SIG-M5 (cell line): ENCODE data around the gene ROGDI.
"Not testable (repeated sequence)": the region's sequence is repeated elsewhere in the genome, so short reads cannot be mapped to it uniquely, and the experiment has no call there.

ENCODE experiments used
- DNase-seq: peaks from one replicate; lab custom pipeline; 2025; lab: John Stamatoyannopoulos, UW

Gene ROGDI

DNA sequence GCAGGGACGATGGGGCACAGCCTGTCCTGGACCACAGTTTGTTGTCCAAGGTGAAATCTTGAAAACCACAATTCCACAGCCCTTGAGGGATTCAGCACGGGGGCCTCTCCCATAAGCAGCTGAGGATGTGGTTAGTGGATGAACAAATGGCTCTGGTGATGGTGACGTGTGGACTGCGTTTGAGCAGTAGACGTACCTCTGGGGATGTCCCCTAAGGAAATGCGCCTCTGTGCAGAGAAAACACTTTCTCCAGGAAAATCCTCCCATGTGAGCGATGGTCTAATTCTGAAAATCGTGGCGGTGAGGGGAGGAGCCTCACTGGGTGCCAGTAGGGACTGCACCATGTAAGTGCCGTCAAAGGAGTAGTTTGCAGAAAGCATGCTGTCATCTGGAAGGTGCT is 11.6 kb downstream of the ROGDI start:
- DNase-seq = no peak

DNA sequence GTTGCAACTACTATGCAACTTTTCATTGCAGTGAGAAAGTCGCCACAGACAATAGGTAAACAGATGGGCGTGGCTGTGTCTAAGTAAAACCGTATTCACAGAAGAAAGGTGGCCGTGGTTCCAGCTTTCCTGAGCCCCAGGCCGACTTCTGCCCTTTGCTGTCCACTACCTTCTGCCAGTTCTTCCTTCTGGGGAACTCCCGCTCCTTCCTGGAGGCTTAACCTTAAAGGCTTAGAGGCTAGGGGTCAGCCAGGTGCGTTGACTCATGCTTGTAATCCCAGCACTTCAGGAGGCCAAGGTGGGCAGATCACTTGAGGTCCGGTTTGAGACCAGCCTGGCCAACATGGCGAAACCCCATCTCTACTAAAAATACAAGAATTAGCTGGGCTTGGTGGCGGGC is 12.2 kb downstream of the ROGDI start:
- no peak for DNase-seq

DNA sequence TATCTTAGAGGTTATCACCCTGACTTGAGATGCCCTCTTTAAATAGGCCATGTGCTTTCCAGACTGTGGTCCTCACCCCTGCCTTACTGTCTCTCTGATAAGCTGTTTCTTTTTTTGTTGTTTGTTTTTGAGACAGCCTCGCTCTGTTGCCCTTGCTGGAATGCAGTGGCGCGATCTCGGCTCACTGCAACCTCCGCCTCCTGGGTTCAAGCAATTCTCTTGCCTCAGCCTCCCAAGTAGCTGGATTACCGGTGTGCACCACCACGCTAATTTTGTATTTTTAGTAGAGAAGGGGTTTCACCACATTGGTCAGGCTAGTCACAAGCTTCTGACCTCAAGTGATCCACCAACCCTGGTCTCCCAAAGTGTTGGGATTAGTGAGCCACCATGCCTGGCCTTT is 13.5 kb downstream of the ROGDI start:
- DNase-seq = no peak

- no peak for DNase-seq
Measured at GRCh38 chr16:4788489-4788889, 13.9 kb downstream of the ROGDI start.

GRCh38 chr16:4787627-4788482 is 14.6 kb downstream of the ROGDI start, which contains the start of gene SEPTIN12:
Gene SEPTIN12 (minus strand): TSS chr16:4788345. CDS start chr16:4787645, 700 bp downstream.
- no peak for DNase-seq

GRCh38 chr16:4787068-4787467 is 15.4 kb downstream of the ROGDI start:
- DNase-seq = no peak

DNA sequence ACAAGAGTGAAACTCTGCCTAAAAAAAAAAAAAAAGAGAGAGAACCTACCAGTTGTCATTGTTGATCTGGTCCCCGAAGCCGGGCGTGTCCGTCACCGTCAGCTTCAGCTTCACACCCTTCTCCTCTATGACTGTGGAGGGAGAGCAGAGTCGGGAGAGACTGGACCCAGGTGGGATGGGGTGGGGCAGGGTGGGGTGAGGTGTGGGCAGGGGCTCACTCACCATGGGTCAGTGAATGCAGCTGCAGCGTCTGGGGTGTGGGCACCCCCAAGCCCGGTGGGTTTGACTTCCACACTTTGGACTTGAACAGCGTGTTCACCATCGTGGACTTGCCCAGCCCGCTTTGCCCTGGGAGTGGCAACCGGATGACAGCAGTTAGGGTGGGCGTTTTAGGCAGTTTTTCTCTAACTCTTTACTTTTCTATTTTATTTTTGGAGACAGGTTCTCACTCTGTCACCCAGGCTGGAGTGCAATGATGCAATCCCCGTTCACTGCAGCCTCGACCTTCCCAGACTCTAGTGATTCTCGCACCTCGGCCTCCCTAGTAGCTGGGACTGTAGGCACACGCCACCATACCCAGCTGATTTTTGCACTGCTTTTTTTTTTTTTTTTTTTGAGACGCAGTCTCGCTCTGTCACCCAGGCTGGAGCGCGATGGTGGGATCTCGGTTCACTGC is 16.5 kb downstream of the ROGDI start:
- no peak for DNase-seq

GRCh38 chr16:4784444-4784987 is 17.9 kb downstream of the ROGDI start:
- not testable (repeated sequence) for DNase-seq

- DNase-seq = no peak
Measured at GRCh38 chr16:4783951-4784336, 18.5 kb downstream of the ROGDI start.

- no peak for DNase-seq
Measured at GRCh38 chr16:4783251-4783950, 19.0 kb downstream of the ROGDI start.

DNA sequence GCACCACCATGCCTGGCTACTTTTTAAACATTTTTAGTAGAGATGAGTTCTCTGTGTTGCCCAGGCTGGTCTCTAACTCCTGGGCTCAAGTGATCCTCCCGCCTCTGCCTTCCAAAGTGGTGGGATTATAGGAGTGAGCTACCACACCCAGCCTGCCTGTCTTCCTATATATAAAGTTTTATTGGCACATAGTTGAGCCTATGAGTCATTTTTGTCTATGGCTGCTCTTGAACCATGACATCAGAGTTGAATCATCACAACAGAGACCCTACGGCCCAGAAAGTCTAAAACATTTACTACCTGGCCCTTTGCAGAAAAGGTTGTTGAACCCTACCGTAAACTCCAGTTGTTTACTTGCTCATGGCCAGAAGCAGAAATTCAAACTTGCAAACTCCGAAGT is 22.2 kb downstream of the ROGDI start:
- DNase-seq = no peak

GRCh38 chr16:4778050-4778392 is 24.4 kb downstream of the ROGDI start:
- DNase-seq = no peak

GRCh38 chr16:4777339-4778049 is 24.9 kb downstream of the ROGDI start:
- no peak for DNase-seq

DNA sequence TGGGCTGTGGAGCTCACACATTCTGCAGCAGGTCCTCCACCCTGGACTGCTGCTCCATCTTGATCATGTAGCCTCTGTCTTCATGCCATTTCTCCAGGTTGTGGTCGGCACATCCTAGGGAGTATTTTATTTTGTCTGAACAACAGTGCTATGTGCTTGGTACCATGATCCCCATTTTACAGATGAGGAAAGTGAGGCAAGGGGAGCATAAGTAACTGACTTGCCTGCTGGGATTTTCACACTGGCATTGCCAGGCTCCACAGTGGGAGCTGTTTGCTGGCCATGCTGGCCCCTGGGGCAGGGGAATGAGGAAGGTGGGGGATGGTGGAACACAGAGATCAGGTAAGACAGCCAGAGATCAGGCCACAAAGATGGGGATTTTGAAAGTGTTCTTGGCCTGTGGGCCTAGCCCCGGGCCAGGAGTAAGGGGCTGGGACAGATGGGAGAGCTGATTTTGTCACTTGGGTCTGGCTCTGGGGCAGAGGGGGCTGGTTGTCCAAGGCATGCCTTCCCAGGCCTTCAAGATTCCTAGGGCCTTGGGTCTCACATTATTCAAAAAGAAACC is 26.2 kb downstream of the ROGDI start:
- no peak for DNase-seq

DNA sequence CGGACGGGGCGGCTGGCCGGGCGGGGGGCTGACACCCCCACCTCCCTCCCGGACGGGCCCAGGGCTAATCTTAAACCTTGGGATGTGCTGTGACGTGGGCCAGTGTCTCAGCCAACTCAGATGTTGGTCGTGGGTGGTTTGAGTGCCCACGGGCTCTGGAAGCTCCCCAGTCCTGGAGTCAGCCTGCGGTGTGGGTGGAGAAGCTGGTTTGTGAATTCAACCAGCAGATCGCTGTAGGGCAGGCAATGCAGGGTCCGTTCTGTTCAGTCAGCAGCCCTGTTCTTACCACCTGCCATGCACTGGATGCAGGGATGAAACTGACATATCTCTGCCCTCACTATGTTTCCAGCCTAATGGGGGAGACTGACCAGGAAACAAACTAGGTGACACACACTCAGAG is 27.4 kb downstream of the ROGDI start:
- DNase-seq = no peak

- no peak for DNase-seq
Measured at GRCh38 chr16:4772351-4772750, 30.1 kb downstream of the ROGDI start.

DNA sequence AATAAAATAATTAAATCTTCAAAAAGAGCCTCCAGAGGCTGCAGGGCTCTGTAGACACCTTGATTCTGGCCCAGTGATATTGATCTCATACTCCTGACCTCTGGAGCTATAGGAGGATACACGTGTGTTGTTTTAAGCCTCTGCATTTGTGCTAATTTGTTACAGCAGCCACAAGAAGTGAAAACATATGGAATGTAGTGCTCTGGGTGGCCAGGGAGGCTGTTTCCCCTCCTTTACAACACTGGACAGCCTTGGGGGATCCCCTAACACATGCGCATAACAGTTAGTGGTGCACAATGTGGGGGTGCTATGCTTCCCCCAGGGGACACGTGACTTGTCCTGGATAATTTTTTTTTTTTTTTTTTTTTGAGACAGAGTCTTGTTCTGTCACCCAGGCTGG is 30.8 kb downstream of the ROGDI start:
- no peak for DNase-seq

DNA sequence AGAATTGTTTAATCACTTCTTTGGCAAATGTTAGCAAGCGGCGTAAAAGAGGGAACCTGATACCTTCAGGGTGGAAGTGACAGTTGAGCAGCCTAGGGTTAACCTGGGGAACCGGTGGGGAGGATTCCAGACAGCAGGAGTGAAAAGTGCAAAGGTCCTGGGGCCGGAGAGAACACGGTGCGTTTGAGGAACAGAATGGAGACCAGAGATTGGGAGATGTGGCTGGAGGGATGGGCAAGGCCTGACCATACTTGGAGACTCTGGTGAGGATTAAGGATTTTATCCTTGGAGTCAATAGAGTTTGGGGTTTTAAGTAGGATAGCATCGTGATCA is 33.2 kb downstream of the ROGDI start:
- DNase-seq = no peak

DNA sequence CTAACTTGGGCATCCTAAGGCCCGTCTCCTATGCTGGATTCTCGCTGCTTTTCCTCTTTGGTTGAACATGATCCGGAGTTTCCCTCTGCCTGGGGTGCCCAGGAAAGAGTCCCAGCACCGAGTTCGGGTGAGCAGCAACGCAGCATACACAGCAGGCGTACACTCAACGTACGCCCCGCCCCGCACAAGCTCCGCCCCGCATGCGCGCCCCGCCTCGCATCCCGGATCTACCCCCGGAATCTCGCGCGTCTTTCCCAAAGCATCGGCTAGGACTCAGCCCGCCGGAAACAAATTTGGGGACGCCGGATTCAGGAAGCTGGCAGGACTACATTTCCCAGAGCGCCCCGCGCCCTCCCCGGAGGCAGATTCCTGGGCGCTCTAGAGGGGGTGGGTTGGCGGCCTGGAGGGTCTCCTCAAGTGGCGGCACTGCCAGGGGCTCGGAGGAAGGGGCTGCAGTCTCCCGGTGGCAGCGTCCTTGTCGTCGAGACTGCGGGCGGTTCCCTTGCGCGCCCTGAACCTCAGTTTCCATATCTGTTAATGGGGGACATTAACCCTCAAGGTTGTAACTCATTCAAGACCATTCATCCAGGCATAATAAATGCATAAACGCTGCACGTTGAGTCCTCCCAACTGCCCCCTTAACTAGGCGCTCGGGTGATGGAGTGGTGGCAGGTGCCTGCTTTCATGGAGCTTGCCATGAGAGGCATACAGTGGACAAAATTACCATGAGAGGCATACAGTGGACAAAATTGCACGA is 33.7 kb downstream of the ROGDI start:
- no peak for DNase-seq

DNA sequence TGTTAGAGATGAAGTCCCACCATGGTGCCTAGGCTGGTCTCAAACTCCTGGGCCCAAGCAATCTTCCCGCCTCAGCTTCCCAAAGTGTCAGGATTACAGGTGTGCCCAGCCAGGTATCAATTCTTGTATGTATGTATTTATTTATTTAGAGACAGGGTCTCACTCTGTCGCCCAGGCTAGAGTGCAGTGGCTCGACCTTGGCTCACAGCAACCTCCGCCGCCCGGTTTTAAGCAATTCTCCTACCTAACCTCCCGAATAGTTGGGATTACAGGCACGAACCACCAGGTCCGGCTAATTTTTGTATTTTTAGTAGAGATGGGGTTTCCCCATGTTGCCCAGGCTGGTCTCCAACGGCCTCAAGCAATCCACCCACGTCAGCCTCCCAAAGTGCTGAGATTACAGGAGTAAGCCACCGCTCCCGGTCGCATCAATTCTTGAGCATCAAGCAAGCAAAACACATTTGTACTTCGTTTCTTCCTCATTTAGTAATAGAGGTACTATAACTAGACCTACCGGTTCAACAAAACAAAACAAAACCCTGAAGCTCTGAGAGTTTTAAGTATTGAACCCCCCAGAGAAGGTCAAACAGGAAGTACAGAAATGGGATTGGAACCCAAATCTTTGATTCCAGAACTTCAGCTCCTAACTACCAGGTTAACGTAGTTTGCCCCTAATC is 34.4 kb downstream of the ROGDI start:
- DNase-seq = no peak
